ENCODE data around the gene PPBP. TPM values are rescaled to one million over a fixed set of nuclear protein-coding genes. Genes with fewer than 3 reads are reported as not detected.
"Not testable (repeated sequence)": the region's sequence is repeated elsewhere in the genome, so short reads cannot be mapped to it uniquely, and the experiment has no call there.

The PPBP gene
- total RNA-seq, 1 donor from 2014 or later = 3.4 TPM

DNA sequence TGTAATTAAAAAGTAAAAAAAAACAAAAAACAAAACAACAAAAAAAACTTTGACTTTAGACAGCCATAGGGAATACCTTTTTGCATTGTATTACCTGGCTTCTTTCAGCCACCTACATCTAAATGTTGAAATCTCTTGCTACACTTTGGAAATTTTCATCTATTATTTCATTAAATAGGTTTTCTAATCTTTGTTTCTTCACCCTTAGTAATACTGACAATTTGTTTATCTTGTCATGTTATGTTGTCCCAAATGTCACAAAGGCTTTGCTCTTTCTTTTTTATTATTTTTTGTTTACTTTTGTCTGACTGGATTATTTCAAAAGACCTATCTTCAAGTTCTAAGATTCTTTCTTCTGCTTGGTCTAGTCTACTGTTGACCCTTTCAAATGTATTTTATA lies 13.6 kb downstream of the PPBP start:
- Histone ChIP-seq H3K9me3 (peaks cover 11% of the 10 kb centered on the region), H3K27ac (no peak overlapping the region), H3K36me3 (no peaks in the 10 kb centered on the region), H3K27me3 (no peaks in the 10 kb centered on the region), H3K4me1 (no peaks in the 10 kb centered on the region), H3K4me3 (no peak overlapping the region)
- no peak for DNase-seq
- no peak for ATAC-seq
- intact Hi-C loops (cut with DNase I) = no loop called here
- no peak for TF ChIP-seq CTCF (IDR thresholded peaks at IDR 0.05)

DNA sequence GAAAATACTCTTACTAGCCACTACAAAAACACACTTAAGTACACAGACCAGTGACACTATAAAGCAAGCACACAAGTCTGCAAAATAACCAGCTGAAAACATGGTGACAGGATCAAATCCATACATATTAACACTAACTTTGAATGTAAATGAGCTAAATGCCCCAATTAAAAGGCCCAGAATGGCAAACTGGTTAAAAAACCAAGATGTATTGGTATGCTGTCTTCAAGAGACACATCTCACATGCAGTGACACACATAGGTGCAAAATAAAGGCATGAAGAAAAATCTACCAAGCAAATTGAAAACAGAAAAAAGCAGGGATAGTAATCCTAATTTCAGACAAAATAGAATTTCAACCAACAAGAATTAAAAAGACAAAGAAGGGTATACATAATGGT lies 17.0 kb downstream of the PPBP start:
- intact Hi-C loops (cut with DNase I) = no loop called here
- Histone ChIP-seq H3K9me3 (peaks cover 11% of the 10 kb centered on the region), H3K36me3 (no peaks in the 10 kb centered on the region), H3K27ac (no peak overlapping the region), H3K4me3 (no peak overlapping the region), H3K4me1 (no peaks in the 10 kb centered on the region), H3K27me3 (no peaks in the 10 kb centered on the region)
- DNase-seq = no peak
- no peak for ATAC-seq
- no peak for TF ChIP-seq CTCF (IDR thresholded peaks at IDR 0.05)

GRCh38 chr4:73970011-73970410 lies 18.0 kb downstream of the PPBP start:
- Histone ChIP-seq H3K27me3 (no peaks in the 10 kb centered on the region), H3K27ac (no peak overlapping the region), H3K36me3 (no peaks in the 10 kb centered on the region), H3K4me3 (no peak overlapping the region), H3K4me1 (no peaks in the 10 kb centered on the region), H3K9me3 (peaks cover 11% of the 10 kb centered on the region)
- ATAC-seq (no peak), DNase-seq (no peak)
- TF ChIP-seq CTCF (IDR thresholded peaks at IDR 0.05) = no peak
- intact Hi-C loops (cut with DNase I) = no loop called here

GRCh38 chr4:73967866-73968265 lies 20.1 kb downstream of the PPBP start:
- H3K27me3 ChIP-seq = no peaks in the 10 kb centered on the region
- H3K9me3 ChIP-seq = peaks cover 5% of the 10 kb centered on the region
- ATAC-seq (no peak), DNase-seq (no peak)
- no peaks in the 10 kb centered on the region for H3K4me1 ChIP-seq
- H3K4me3 ChIP-seq = no peak overlapping the region
- no peak for TF ChIP-seq CTCF (IDR thresholded peaks at IDR 0.05)
- intact Hi-C loops (cut with DNase I) = no loop called here
- no peaks in the 10 kb centered on the region for H3K36me3 ChIP-seq
- H3K27ac ChIP-seq = no peak overlapping the region

GRCh38 chr4:73964862-73965611 lies 23.0 kb downstream of the PPBP start:
- Histone ChIP-seq H3K9me3 (no peaks in the 10 kb centered on the region), H3K4me3 (no peak overlapping the region), H3K4me1 (no peaks in the 10 kb centered on the region), H3K27me3 (no peaks in the 10 kb centered on the region), H3K36me3 (no peaks in the 10 kb centered on the region), H3K27ac (no peak overlapping the region)
- DNase-seq (peak; percentile 65), ATAC-seq (peak; percentile 89)
- intact Hi-C loops (cut with DNase I) = no loop called here
- peak; percentile 26 for TF ChIP-seq CTCF (IDR thresholded peaks at IDR 0.05)

DNA sequence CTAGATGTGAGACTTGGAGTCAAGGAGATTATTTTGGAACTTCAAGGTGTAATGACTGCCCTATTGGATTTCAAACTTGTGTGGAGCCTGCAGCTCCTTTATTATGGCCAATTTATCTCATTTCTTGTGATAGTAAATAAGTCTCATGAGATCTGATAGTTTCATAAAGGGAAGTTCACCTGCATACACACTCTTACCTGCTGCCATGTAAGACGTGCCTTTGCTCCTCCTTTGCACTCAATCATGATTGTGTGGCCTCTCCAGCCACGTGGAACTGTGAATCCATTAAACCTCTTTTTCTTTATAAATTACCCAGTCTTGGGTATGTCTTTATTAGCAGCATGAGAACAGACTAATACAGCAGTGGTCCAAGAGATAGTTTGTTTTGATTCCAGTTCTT lies 25.3 kb downstream of the PPBP start:
- intact Hi-C loops (cut with DNase I) = no loop called here
- TF ChIP-seq CTCF (IDR thresholded peaks at IDR 0.05) = no peak

GRCh38 chr4:73959041-73959440 lies 28.9 kb downstream of the PPBP start:
- H3K36me3 ChIP-seq; H3K4me3 ChIP-seq; H3K27me3 ChIP-seq; H3K4me1 ChIP-seq; DNase-seq; H3K27ac ChIP-seq; intact Hi-C loops (cut with DNase I); ATAC-seq; H3K9me3 ChIP-seq: not testable (repeated sequence)

More for the DNA sequence above, 25.3 kb downstream of the PPBP start:
- Histone ChIP-seq H3K4me1 (no peaks in the 10 kb centered on the region), H3K9me3 (no peaks in the 10 kb centered on the region), H3K36me3 (no peaks in the 10 kb centered on the region), H3K4me3 (no peak overlapping the region), H3K27ac (no peak overlapping the region), H3K27me3 (no peaks in the 10 kb centered on the region)
- DNase-seq (no peak), ATAC-seq (no peak)

Data from upper lobe of right lung (tissue), 1 donor.